ENCODE data around the gene TRIM34.

DNA sequence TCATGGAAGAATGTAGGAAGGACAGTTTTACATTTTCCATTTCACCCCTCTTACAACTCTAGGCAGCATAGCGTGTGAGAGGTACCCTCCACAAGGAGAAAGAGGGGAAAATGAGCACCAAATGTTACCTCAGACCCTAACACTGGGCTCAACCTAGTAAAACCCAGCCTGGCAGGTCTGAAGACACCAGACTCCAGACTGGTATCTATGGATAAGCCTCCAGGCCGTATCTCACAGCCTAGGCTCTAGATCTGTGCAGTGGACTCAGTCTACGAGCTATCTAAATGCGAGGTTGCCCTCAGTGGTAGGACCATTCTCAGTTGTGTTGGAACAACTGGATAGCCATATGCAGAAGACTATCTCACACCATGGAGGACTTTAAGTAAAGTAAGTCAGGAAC, 49.6 kb downstream of the TRIM34 start:
- TF ChIP-seq, protein P1, sequence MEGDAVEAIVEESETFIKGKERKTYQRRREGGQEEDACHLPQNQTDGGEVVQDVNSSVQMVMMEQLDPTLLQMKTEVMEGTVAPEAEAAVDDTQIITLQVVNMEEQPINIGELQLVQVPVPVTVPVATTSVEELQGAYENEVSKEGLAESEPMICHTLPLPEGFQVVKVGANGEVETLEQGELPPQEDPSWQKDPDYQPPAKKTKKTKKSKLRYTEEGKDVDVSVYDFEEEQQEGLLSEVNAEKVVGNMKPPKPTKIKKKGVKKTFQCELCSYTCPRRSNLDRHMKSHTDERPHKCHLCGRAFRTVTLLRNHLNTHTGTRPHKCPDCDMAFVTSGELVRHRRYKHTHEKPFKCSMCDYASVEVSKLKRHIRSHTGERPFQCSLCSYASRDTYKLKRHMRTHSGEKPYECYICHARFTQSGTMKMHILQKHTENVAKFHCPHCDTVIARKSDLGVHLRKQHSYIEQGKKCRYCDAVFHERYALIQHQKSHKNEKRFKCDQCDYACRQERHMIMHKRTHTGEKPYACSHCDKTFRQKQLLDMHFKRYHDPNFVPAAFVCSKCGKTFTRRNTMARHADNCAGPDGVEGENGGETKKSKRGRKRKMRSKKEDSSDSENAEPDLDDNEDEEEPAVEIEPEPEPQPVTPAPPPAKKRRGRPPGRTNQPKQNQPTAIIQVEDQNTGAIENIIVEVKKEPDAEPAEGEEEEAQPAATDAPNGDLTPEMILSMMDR (IDR thresholded peaks at IDR 0.05) = no peak
- no peak for TF ChIP-seq POLR2A (IDR thresholded peaks at IDR 0.05)
- TF ChIP-seq POLR2AphosphoS5 (IDR thresholded peaks at IDR 0.05) = no peak

Measured in stomach (tissue), 4 donors.